ENCODE measurements around the gene DDX31. TPM values are rescaled to one million over a fixed set of nuclear protein-coding genes. Genes with fewer than 3 reads are reported as not detected.

DDX31 gene
- total and polyA plus RNA-seq, 2 experiments from 2014 or later: 5.8 to 15.8 TPM

- Histone ChIP-seq H3K27me3 (no peaks in the 10 kb centered on the region), H3K4me1 (ENCODE audit: low read depth) (no peaks in the 10 kb centered on the region), H3K36me3 (peaks cover 28% of the 10 kb centered on the region), H3K27ac (no peak overlapping the region), H3K4me3 (no peak overlapping the region), H3K9me3 (ENCODE audit: low read depth) (no peaks in the 10 kb centered on the region)
- no peak for TF ChIP-seq CTCF (IDR thresholded peaks at IDR 0.05; ENCODE audit: low read depth, low read length)
- DNase-seq (ENCODE audit: low read depth in 1 of 2, low spot score in 1 of 2): no peak
These were observed 54.0 kb downstream of the DDX31 start for GRCh38 chr9:132615774-132616173.

GRCh38 chr9:132614324-132614723 is 55.5 kb downstream of the DDX31 start:
- Histone ChIP-seq H3K4me1 (ENCODE audit: low read depth) (no peaks in the 10 kb centered on the region), H3K9me3 (ENCODE audit: low read depth) (no peaks in the 10 kb centered on the region), H3K36me3 (peaks cover 29% of the 10 kb centered on the region), H3K4me3 (no peak overlapping the region), H3K27ac (no peak overlapping the region), H3K27me3 (no peaks in the 10 kb centered on the region)
- no peak for DNase-seq (ENCODE audit: low read depth in 1 of 2, low spot score in 1 of 2)
- TF ChIP-seq CTCF (IDR thresholded peaks at IDR 0.05; ENCODE audit: low read depth, low read length): no peak

GRCh38 chr9:132610661-132611060 is 59.1 kb downstream of the DDX31 start:
- peaks cover 16% of the 10 kb centered on the region for H3K36me3 ChIP-seq
- no peak for TF ChIP-seq CTCF (IDR thresholded peaks at IDR 0.05; ENCODE audit: low read depth, low read length)
- H3K27ac ChIP-seq: no peak overlapping the region
- no peak for DNase-seq (ENCODE audit: low read depth in 1 of 2, low spot score in 1 of 2)
- no peak overlapping the region for H3K4me3 ChIP-seq
- H3K9me3 ChIP-seq (ENCODE audit: low read depth): no peaks in the 10 kb centered on the region
- no peaks in the 10 kb centered on the region for H3K27me3 ChIP-seq
- H3K4me1 ChIP-seq (ENCODE audit: low read depth): no peaks in the 10 kb centered on the region

GRCh38 chr9:132609829-132610228 is 60.0 kb downstream of the DDX31 start:
- Histone ChIP-seq H3K36me3 (peaks cover 10% of the 10 kb centered on the region), H3K4me3 (no peak overlapping the region), H3K27ac (no peak overlapping the region), H3K4me1 (ENCODE audit: low read depth) (no peaks in the 10 kb centered on the region), H3K27me3 (no peaks in the 10 kb centered on the region), H3K9me3 (ENCODE audit: low read depth) (no peaks in the 10 kb centered on the region)
- DNase-seq (ENCODE audit: low read depth in 1 of 2, low spot score in 1 of 2): peak in 1 of 2 donors; percentile 69
- TF ChIP-seq CTCF (IDR thresholded peaks at IDR 0.05; ENCODE audit: low read depth, low read length): no peak

GRCh38 chr9:132609184-132609583 is 60.6 kb downstream of the DDX31 start:
- peaks cover 10% of the 10 kb centered on the region for H3K36me3 ChIP-seq
- H3K27me3 ChIP-seq: no peaks in the 10 kb centered on the region
- no peak for DNase-seq (ENCODE audit: low read depth in 1 of 2, low spot score in 1 of 2)
- TF ChIP-seq CTCF (IDR thresholded peaks at IDR 0.05; ENCODE audit: low read depth, low read length): no peak
- no peaks in the 10 kb centered on the region for H3K9me3 ChIP-seq (ENCODE audit: low read depth)
- no peak overlapping the region for H3K4me3 ChIP-seq
- H3K4me1 ChIP-seq (ENCODE audit: low read depth): no peaks in the 10 kb centered on the region
- H3K27ac ChIP-seq: no peak overlapping the region

GRCh38 chr9:132606066-132606465 is 63.7 kb downstream of the DDX31 start:
- H3K36me3 ChIP-seq: peaks cover 3% of the 10 kb centered on the region
- H3K9me3 ChIP-seq (ENCODE audit: low read depth): no peaks in the 10 kb centered on the region
- DNase-seq (ENCODE audit: low read depth in 1 of 2, low spot score in 1 of 2): no peak
- TF ChIP-seq CTCF (IDR thresholded peaks at IDR 0.05; ENCODE audit: low read depth, low read length): no peak
- H3K27ac ChIP-seq: no peak overlapping the region
- H3K4me3 ChIP-seq: no peak overlapping the region
- no peaks in the 10 kb centered on the region for H3K4me1 ChIP-seq (ENCODE audit: low read depth)
- no peaks in the 10 kb centered on the region for H3K27me3 ChIP-seq
